Measurements from ENCODE around the gene SLC17A5. TPM values are rescaled to one million over a fixed set of nuclear protein-coding genes. Genes with fewer than 3 reads are reported as not detected.

Gene SLC17A5
- total RNA-seq, 3 donors from 2014 or later = 25.8 to 53.0 (median 42.3) TPM

DNA sequence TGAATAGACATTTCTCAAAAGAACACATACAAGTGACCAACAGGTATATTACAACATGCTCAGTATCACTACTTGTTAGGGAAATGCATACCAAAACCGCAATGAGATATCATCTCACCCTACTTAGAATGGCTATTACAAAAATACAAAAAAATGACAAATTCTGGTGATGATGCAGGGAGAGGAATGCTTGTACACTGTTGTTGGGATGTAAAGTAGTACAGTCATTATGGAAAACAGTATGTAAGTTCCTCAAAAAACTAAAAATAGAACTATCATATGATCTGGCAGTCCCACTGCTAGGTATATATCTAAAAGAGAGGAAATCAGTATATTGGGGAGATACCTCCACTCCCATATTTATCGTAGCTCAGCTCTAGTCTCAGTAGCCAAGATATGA, 10.9 kb upstream of the SLC17A5 start:
- no peak for ATAC-seq
- Histone ChIP-seq H3K36me3 (ENCODE audit: low read depth) (no peaks in the 10 kb centered on the region), H3K4me3 (no peak overlapping the region), H3K9me3 (no peaks in the 10 kb centered on the region), H3K4me1 (ENCODE audit: low read depth) (peaks cover 10% of the 10 kb centered on the region)
- intact Hi-C loops (cut with DNase I, micrococcal nuclease) = no loop called here
- no peak for DNase-seq
- TF ChIP-seq, protein P1, sequence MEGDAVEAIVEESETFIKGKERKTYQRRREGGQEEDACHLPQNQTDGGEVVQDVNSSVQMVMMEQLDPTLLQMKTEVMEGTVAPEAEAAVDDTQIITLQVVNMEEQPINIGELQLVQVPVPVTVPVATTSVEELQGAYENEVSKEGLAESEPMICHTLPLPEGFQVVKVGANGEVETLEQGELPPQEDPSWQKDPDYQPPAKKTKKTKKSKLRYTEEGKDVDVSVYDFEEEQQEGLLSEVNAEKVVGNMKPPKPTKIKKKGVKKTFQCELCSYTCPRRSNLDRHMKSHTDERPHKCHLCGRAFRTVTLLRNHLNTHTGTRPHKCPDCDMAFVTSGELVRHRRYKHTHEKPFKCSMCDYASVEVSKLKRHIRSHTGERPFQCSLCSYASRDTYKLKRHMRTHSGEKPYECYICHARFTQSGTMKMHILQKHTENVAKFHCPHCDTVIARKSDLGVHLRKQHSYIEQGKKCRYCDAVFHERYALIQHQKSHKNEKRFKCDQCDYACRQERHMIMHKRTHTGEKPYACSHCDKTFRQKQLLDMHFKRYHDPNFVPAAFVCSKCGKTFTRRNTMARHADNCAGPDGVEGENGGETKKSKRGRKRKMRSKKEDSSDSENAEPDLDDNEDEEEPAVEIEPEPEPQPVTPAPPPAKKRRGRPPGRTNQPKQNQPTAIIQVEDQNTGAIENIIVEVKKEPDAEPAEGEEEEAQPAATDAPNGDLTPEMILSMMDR (IDR thresholded peaks at IDR 0.05) = no peak

DNA sequence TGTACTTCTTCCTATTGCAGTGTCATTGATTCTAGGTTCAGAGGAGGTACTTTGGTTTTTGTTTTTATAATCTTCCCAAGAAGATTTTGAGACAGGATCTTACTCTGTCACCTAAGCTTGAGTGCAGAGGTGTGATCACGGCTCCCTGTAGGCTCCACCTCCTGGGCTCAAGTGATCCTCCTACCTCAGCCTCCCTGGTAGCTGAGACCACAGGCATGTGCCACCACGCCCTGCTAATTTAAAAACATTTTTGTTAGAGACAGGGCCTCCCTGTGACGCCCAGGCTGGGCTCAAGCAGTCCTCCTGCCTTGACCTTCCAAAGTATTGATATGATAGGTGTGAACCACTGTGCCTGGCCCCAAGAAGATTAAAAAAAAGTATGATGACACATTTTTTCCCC, 3.4 kb upstream of the SLC17A5 start:
- no peak for DNase-seq
- H3K9me3 ChIP-seq = no peaks in the 10 kb centered on the region
- H3K36me3 ChIP-seq (ENCODE audit: low read depth) = no peaks in the 10 kb centered on the region
- ATAC-seq = no peak
- H3K4me1 ChIP-seq (ENCODE audit: low read depth) = peaks cover 7% of the 10 kb centered on the region
- intact Hi-C loops (cut with DNase I, micrococcal nuclease) = no loop called here
- TF ChIP-seq, protein P1 (IDR thresholded peaks at IDR 0.05) = no peak
- no peak overlapping the region for H3K4me3 ChIP-seq

DNA sequence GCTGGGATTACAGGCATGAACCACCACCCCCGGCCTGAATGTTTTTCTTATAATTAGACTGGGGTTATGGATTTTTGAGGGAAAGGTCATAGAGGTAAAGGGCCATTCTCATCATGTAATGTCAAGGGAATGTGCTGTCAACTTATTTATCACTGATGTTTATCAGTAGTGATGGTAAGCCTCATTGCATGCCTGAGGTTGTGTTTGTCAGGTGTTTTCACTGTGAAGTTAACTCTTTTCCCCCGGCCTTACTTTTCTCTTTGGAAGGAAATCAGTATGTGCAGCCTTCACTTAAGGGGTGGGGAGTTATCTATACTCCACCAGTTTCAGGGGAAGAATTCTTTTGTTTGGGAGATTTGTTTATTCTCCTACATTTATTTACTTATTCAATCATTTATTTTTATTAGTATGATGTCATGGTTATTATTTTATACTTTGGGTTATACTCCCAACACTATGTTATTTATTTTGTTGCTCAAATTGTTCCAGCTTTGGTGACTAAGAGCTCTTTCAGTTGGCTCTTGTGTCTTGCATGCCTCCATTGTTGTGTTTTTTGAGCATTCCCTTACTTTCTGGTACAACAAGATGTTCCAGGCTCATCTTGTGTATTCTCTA, 2.8 kb upstream of the SLC17A5 start:
- no peak for DNase-seq
- Histone ChIP-seq H3K4me1 (ENCODE audit: low read depth) (peaks cover 9% of the 10 kb centered on the region), H3K36me3 (ENCODE audit: low read depth) (no peaks in the 10 kb centered on the region), H3K9me3 (no peaks in the 10 kb centered on the region), H3K4me3 (no peak overlapping the region)
- TF ChIP-seq, protein P1 (IDR thresholded peaks at IDR 0.05) = no peak
- intact Hi-C loops (cut with DNase I, micrococcal nuclease) = no loop called here
- ATAC-seq = no peak

DNA sequence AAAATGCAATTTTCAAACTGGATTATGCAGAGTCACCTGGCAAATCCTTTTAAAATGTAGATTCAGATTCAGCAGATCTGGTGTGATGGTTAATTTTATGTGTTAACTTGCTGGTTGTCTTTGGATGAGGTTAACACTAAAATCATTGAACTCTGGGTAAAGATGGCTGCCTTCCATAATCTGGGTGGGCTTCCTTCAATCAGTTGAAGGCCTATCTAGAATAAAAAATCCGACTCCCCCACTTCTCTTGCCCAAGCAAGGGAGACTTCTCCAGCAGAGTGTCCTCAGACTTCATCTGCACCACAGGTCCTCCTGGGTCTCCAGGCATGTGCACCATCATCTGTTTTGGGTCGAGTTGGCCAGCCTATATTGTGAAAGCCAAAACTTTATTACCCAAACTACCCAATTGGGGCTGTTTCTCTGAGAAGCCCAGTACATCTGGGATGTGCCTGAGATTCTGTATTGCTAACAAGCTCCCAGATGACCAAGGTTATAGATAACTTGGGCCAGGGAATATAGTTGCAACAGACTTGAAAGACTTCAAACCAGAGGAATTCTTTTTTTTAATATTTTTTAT, 1.6 kb upstream of the SLC17A5 start:
- intact Hi-C loops (cut with DNase I, micrococcal nuclease) = no loop called here
- H3K36me3 ChIP-seq (ENCODE audit: low read depth) = no peaks in the 10 kb centered on the region
- DNase-seq (no peak), ATAC-seq (no peak)
- TF ChIP-seq, protein P1 (IDR thresholded peaks at IDR 0.05) = no peak
- no peaks in the 10 kb centered on the region for H3K9me3 ChIP-seq
- H3K4me3 ChIP-seq = no peak overlapping the region
- peaks cover 9% of the 10 kb centered on the region for H3K4me1 ChIP-seq (ENCODE audit: low read depth)

DNA sequence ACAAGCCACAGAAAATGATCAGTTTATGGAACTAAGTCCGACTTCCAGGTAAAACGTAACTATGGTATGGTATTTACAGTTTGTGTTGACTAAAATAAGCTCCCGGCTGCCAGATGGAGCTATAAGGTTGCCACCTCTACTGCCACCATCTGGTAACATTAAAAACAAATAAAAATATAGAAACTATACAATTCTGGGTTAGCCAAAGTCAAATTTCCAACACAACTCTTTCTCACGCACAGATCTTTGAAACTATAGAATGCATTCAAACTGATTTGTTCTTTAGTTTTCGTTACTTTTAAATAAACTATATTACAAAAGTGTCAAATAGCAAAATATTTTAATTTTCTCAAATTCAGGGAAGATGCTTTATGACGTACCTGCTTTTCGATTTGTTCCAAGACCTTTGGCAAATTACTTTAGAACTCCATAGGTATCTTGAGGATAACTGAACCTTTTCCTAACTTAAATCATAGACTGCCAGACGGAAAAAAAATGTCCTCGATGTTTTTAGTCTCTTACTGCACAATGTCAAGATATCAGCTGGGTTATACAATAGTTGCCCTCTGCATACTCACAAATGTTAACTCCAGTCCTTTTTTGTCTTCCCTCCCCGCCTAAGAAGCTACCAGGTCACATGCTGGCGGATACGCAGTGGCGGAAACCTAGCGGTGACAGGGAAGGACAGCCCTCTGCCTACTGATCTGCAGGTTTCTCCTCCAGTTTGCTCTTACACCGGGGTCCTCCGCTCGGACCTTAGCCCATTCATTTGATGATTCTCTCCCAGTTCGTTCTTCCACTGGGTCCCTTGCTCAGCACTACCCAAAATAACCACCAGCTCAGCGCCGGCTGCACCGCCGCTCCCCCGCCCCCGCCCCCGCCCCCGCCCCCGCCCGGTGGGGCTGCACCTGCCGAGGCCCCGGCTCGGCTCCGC, 888 bp downstream of the SLC17A5 start:
- H3K4me3 ChIP-seq = peak overlapping the region; percentile 99
- no peaks in the 10 kb centered on the region for H3K36me3 ChIP-seq (ENCODE audit: low read depth)
- ATAC-seq (peak; percentile 64), DNase-seq (peak; percentile 75 to 79 (median 78))
- no peaks in the 10 kb centered on the region for H3K9me3 ChIP-seq
- H3K4me1 ChIP-seq (ENCODE audit: low read depth) = peaks cover 9% of the 10 kb centered on the region
- intact Hi-C loops (cut with DNase I, micrococcal nuclease) = no loop called here
- TF ChIP-seq, protein P1 (IDR thresholded peaks at IDR 0.05) = no peak
